HepG2 (cell line): ENCODE results near the gene PTPRN. TPM values are rescaled to one million over a fixed set of nuclear protein-coding genes. Genes with fewer than 3 reads are reported as not detected.
A peak's percentile ranks its signal among the peaks of the same experiment; 100 is the strongest.

ENCODE experiments used
- AGO1 ChIP-seq: fragments of 200-400 bp; formaldehyde crosslinking; IDR thresholded peaks from 2 replicates; pipeline ENCODE4 v1.6.1; 2017; ENCODE audit warnings: mild to moderate bottlenecking, low read depth, low read length, moderate library complexity; ENCODE audit not compliant: poor library complexity, severe bottlenecking
- AGO2 ChIP-seq: fragments of 200-400 bp; formaldehyde crosslinking; optimal IDR thresholded peaks from 2 replicates; pipeline ENCODE3; 2017; ENCODE audit warnings: mild to moderate bottlenecking, low read depth, low read length, moderate library complexity
- ATF3 ChIP-seq: sonication (generic); formaldehyde crosslinking; IDR thresholded peaks from 2 replicates; pipeline ENCODE4 v1.4.0; 2020; ENCODE audit warnings: missing genetic modification reagents
- CHD4 ChIP-seq: fragments of 200-600 bp; sonication (generic); IDR thresholded peaks from 2 replicates; pipeline ENCODE4 v1.7.0; 2017; ENCODE audit warnings: mild to moderate bottlenecking, low read length, borderline replicate concordance
- CTCF ChIP-seq: sonication (generic); formaldehyde crosslinking; IDR thresholded peaks from 2 replicates; pipeline ENCODE4 v1.5.0; 2020; ENCODE audit warnings: mild to moderate bottlenecking, missing genetic modification reagents, moderate library complexity
- ERF ChIP-seq: IDR thresholded peaks from 2 replicates; pipeline ENCODE4 v1.6.1; 2018; ENCODE audit warnings: missing biosample characterization, missing genetic modification reagents
- HNRNPLL ChIP-seq: fragments of 200-400 bp; formaldehyde crosslinking; IDR thresholded peaks from 2 replicates; pipeline ENCODE4 v1.6.1; 2017; ENCODE audit warnings: mild to moderate bottlenecking, low read depth, low read length; ENCODE audit not compliant: poor library complexity, severe bottlenecking
- ISL2 ChIP-seq: sonication (generic); formaldehyde crosslinking; IDR thresholded peaks from 2 replicates; pipeline ENCODE4 v1.5.0; 2020; ENCODE audit warnings: missing genetic modification reagents
- MED8 ChIP-seq: sonication (generic); formaldehyde crosslinking; IDR thresholded peaks from 2 replicates; pipeline ENCODE4 v1.8.1; 2023; ENCODE audit warnings: mild to moderate bottlenecking, missing genetic modification reagents; ENCODE audit not compliant: insufficient replicate concordance
- MEIS1 ChIP-seq: sonication (generic); formaldehyde crosslinking; IDR thresholded peaks from 2 replicates; pipeline ENCODE4 v1.9.0; 2021; ENCODE audit warnings: mild to moderate bottlenecking, missing genetic modification reagents, moderate library complexity, borderline replicate concordance
- NFYB ChIP-seq: sonication (generic); formaldehyde crosslinking; IDR thresholded peaks from 2 replicates; pipeline ENCODE4 v1.4.0; 2020; ENCODE audit warnings: missing genetic modification reagents
- NR2C2 ChIP-seq: sonication (generic); formaldehyde crosslinking; IDR thresholded peaks from 2 replicates; pipeline ENCODE4 v1.4.0; 2020; ENCODE audit warnings: missing genetic modification reagents, mild to moderate bottlenecking, moderate library complexity, borderline replicate concordance
- ONECUT2 ChIP-seq: sonication (generic); formaldehyde crosslinking; IDR thresholded peaks from 2 replicates; pipeline ENCODE4 v1.4.0; 2020; ENCODE audit warnings: missing genetic modification reagents
- PHF5A ChIP-seq: IDR thresholded peaks from one replicate; pipeline ENCODE4 v1.6.1; 2018; ENCODE audit warnings: low read depth, missing genetic modification reagents; ENCODE audit not compliant: unreplicated experiment
- RBM39 ChIP-seq: fragments of 200-400 bp; formaldehyde crosslinking; IDR thresholded peaks from one replicate; pipeline ENCODE4 v1.6.1; 2018; ENCODE audit warnings: antibody characterized with exemption, mild to moderate bottlenecking, low read depth, low read length; ENCODE audit not compliant: poor library complexity, severe bottlenecking
- SMARCE1 ChIP-seq: fragments of 450-650 bp; IDR thresholded peaks from 2 replicates; pipeline ENCODE4 v1.6.1; 2017; ENCODE audit warnings: borderline replicate concordance
- SYNCRIP ChIP-seq: fragments of 200-400 bp; formaldehyde crosslinking; IDR thresholded peaks from 2 replicates; pipeline ENCODE4 v1.6.1; 2018; ENCODE audit warnings: mild to moderate bottlenecking, low read depth, low read length; ENCODE audit not compliant: insufficient read depth
- TIGD3 ChIP-seq: sonication (generic); formaldehyde crosslinking; IDR thresholded peaks from 2 replicates; pipeline ENCODE4 v1.5.1; 2020; ENCODE audit warnings: mild to moderate bottlenecking, missing genetic modification reagents, borderline replicate concordance
- WIZ ChIP-seq: sonication (generic); formaldehyde crosslinking; IDR thresholded peaks from 2 replicates; pipeline ENCODE4 v1.5.1; 2020; ENCODE audit warnings: mild to moderate bottlenecking, missing genetic modification reagents
- ZFP37 ChIP-seq: sonication (generic); formaldehyde crosslinking; IDR thresholded peaks from 2 replicates; pipeline ENCODE4 v1.4.0; 2020; ENCODE audit warnings: missing genetic modification reagents, borderline replicate concordance
- ZNF501 ChIP-seq: sonication (generic); formaldehyde crosslinking; IDR thresholded peaks from 2 replicates; pipeline ENCODE4 v1.5.1; 2020; ENCODE audit warnings: mild to moderate bottlenecking, moderate library complexity, missing genetic modification reagents
- ZNF724P ChIP-seq: sonication (generic); formaldehyde crosslinking; IDR thresholded peaks from 2 replicates; pipeline ENCODE4 v1.8.0; 2022; ENCODE audit warnings: missing genetic modification reagents, borderline replicate concordance
- polyA plus RNA-seq, 8 experiments: library from polyadenylated mRNA; depleted of rRNA in 3 of 8; stranded (reverse) in 7 of 8; unstranded in 1 of 8; fragments of >200 nt; fragmentation: Illumina TruSeq in 4 of 8; extraction: Trizol in 4 of 8; gene quantifications; 2 replicates each; pipeline versions ENCODE4 v1.2.1 to v1.2.3, GENCODE V29; 2011 to 2016; ENCODE audit warnings: low read depth in 4 of 8, missing spikeins in 1 of 8, mixed read lengths in 1 of 8; ENCODE audit not compliant: insufficient read depth in 1 of 8
- total RNA-seq, 5 experiments: library from RNA; depleted of rRNA; stranded (reverse); fragments of >200 nt; fragmentation: Illumina TruSeq; extraction: Trizol; gene quantifications; 2 replicates each; pipeline ENCODE4 v1.2.3, GENCODE V29; 2016; ENCODE audit warnings: low read depth in 1 of 5

PTPRN gene
- total and polyA plus RNA-seq, 2 of the 13 experiments (the other 11 are each of a cell fraction or from before 2014, with no cell fraction given): 0.26 TPM; not detected in 1

- no peak for TF ChIP-seq MEIS1
- TF ChIP-seq HNRNPLL: peak; percentile 99
- TF ChIP-seq ZNF501: peak; percentile 56; the same call in 1 of the 2 replicates
- TF ChIP-seq ATF3 (CRISPR knock-in tag): peak; percentile 77
- TF ChIP-seq CHD4: no peak
- no peak for TF ChIP-seq TIGD3
- peak; percentile 83; the same call in 1 of the 2 replicates for TF ChIP-seq ZNF724P (CRISPR knock-in tag)
- peak; percentile 39; the same call in 1 of the 2 replicates for TF ChIP-seq NR2C2 (CRISPR knock-in tag)
- TF ChIP-seq AGO2: peak; percentile 40
- no peak for TF ChIP-seq PHF5A (CRISPR knock-in tag)
- peak; percentile 85 for TF ChIP-seq AGO1
- peak; percentile 77; the same call in 1 of the 2 replicates for TF ChIP-seq ISL2 (CRISPR knock-in tag)
- TF ChIP-seq ONECUT2 (CRISPR knock-in tag): no peak
- peak; percentile 93 for TF ChIP-seq ERF (CRISPR knock-in tag)
- TF ChIP-seq NFYB (CRISPR knock-in tag): peak; percentile 31; the same call in 1 of the 2 replicates
- peak; percentile 19; the same call in 1 of the 2 replicates for TF ChIP-seq ZFP37
- peak; percentile 82 for TF ChIP-seq RBM39
- no peak for TF ChIP-seq SYNCRIP
- no peak for TF ChIP-seq SMARCE1
- no peak for TF ChIP-seq MED8 (CRISPR knock-in tag)
- peak; percentile 49 for TF ChIP-seq CTCF (CRISPR knock-in tag)
- no peak for TF ChIP-seq WIZ (CRISPR knock-in tag)
Measured at GRCh38 chr2:219279151-219279915, 29.9 kb downstream of the PTPRN start, which contains the start of gene DNAJB2 (continued).
